Measurements from ENCODE around the gene FGD4. TPM values are rescaled to one million over a fixed set of nuclear protein-coding genes. Genes with fewer than 3 reads are reported as not detected.

FGD4 gene
- total RNA-seq, 2 donors from 2014 or later, result 24.3 to 49.3 TPM

DNA sequence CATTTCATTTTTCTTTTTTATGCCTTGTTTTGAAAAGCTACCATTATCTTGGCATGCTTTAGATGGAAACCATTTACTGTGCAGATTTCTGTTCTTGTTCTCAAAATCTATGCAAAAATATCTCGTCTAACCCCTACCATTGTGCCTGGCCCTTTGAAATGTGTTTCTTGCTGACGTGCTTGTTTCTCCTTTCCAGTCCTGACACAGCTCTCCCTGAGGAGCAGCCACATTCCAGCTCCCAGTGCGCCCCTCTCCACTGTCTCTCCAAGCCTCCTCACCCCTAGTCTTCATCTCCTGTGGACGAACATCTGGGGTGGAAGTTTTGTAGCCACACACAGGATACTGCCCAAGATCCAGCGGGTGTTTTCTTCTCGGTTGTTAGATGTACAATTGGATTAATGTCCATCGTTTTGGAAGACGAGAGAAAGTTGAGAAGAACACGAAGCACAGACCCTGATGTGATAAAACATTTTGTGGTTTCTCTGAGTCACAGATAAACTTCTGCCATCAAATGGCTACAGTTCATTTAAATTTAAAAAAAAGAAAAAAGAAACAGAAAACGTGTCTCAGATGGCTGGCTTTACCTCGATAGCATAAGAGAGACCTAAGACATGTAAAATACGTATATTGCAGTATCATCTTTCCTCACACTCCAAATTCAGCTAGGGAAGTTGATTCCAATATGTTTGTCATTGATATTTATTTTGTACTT is 21.9 kb upstream of the FGD4 start:
- no peak overlapping the region for H3K4me3 ChIP-seq
- H3K36me3 ChIP-seq, result no peaks in the 10 kb centered on the region
- intact Hi-C loops (cut with DNase I), result no loop called here
- no peak for DNase-seq (ENCODE audit: low spot score)
- TF ChIP-seq, protein P1, sequence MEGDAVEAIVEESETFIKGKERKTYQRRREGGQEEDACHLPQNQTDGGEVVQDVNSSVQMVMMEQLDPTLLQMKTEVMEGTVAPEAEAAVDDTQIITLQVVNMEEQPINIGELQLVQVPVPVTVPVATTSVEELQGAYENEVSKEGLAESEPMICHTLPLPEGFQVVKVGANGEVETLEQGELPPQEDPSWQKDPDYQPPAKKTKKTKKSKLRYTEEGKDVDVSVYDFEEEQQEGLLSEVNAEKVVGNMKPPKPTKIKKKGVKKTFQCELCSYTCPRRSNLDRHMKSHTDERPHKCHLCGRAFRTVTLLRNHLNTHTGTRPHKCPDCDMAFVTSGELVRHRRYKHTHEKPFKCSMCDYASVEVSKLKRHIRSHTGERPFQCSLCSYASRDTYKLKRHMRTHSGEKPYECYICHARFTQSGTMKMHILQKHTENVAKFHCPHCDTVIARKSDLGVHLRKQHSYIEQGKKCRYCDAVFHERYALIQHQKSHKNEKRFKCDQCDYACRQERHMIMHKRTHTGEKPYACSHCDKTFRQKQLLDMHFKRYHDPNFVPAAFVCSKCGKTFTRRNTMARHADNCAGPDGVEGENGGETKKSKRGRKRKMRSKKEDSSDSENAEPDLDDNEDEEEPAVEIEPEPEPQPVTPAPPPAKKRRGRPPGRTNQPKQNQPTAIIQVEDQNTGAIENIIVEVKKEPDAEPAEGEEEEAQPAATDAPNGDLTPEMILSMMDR (IDR thresholded peaks at IDR 0.05), result no peak
- TF ChIP-seq POLR2A (IDR thresholded peaks at IDR 0.05) (no peak), POLR2AphosphoS5 (IDR thresholded peaks at IDR 0.05) (no peak)
- H3K27me3 ChIP-seq (replicated peaks; ENCODE audit: insufficient read depth), result no peaks in the 10 kb centered on the region
- H3K9me3 ChIP-seq, result no peaks in the 10 kb centered on the region
- no peaks in the 10 kb centered on the region for H3K4me1 ChIP-seq (replicated peaks)
- H3K27ac ChIP-seq, result no peak overlapping the region
- 52% methylated on average over 12 of the region's 12 CpGs for WGBS

DNA sequence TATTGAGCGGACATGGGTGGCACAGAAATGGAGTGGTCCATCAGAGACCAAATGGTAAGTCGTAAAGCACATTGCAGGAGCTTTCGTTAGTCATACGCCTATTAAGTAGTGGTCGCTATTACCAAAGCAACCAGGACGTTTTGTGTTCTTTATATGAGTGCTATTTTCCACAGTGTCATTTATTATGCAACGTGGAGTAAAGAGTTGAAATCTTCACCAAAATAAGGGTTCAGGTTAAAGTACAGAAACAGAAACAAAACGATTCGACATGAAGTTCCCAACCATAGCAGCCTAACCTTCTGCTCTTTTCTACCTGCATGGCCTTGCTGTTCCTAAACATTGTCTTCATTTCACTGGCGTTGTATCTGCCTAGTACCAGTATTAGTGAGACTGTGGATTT is 20.1 kb upstream of the FGD4 start:
- Histone ChIP-seq H3K27ac (no peak overlapping the region), H3K36me3 (no peaks in the 10 kb centered on the region), H3K4me1 (replicated peaks) (no peaks in the 10 kb centered on the region), H3K27me3 (replicated peaks; ENCODE audit: insufficient read depth) (no peaks in the 10 kb centered on the region), H3K4me3 (no peak overlapping the region), H3K9me3 (no peaks in the 10 kb centered on the region)
- no peak for TF ChIP-seq POLR2A (IDR thresholded peaks at IDR 0.05)
- TF ChIP-seq POLR2AphosphoS5 (IDR thresholded peaks at IDR 0.05), result no peak
- TF ChIP-seq, protein P1 (IDR thresholded peaks at IDR 0.05), result no peak
- WGBS, result 85% methylated on average over 10 of the region's 10 CpGs
- no peak for DNase-seq (ENCODE audit: low spot score)
- intact Hi-C loops (cut with DNase I), result no loop called here

DNA sequence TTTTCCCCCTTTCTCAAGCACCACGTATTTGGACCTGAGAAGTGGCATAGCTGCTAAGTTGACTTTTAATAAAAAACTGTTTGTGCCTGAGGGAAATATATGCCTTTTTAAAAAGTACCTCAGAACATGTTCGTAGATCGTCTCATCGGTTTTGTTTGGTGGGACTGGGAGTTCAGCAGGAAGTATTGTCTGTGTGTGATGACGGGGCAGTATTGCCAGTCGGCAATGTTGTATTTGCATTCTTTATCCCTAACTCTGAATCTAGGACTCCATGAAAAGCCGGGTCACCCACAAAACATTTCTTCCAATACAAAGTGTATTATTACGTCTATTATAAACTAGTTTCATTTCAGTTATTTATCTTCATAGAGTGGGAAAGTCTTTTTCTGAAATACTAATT is 19.7 kb upstream of the FGD4 start:
- Histone ChIP-seq H3K9me3 (no peaks in the 10 kb centered on the region), H3K4me3 (no peak overlapping the region), H3K36me3 (no peaks in the 10 kb centered on the region), H3K27ac (no peak overlapping the region), H3K27me3 (replicated peaks; ENCODE audit: insufficient read depth) (no peaks in the 10 kb centered on the region), H3K4me1 (replicated peaks) (no peaks in the 10 kb centered on the region)
- no peak for DNase-seq (ENCODE audit: low spot score)
- 64% methylated on average over 8 of the region's 8 CpGs for WGBS
- TF ChIP-seq POLR2A (IDR thresholded peaks at IDR 0.05) (no peak), POLR2AphosphoS5 (IDR thresholded peaks at IDR 0.05) (no peak)
- TF ChIP-seq, protein P1 (IDR thresholded peaks at IDR 0.05), result no peak
- intact Hi-C loops (cut with DNase I), result no loop called here

DNA sequence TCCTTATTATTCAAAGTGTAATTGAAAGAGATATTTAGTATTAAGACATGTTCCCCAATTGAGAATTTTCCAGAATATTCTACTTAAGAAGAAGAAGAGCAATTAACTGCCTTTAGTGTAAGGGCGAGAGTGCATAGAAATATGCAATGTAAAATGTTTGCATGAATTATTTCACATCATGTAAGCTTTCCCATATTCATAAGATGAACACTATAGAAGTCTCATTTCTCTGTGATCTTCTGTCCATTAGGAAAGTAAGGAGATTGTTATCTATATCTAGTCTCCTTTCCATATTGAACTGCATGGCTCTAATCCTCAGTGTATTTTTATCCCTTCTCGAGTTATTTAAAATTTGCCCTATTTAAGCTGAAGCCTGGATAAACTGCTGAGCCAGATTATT is 17.1 kb upstream of the FGD4 start:
- WGBS, result 74% methylated on average over 2 of the region's 2 CpGs
- H3K4me1 ChIP-seq (replicated peaks), result no peaks in the 10 kb centered on the region
- H3K36me3 ChIP-seq, result no peaks in the 10 kb centered on the region
- intact Hi-C loops (cut with DNase I), result no loop called here
- TF ChIP-seq, protein P1 (IDR thresholded peaks at IDR 0.05), result no peak
- H3K9me3 ChIP-seq, result no peaks in the 10 kb centered on the region
- no peaks in the 10 kb centered on the region for H3K27me3 ChIP-seq (replicated peaks; ENCODE audit: insufficient read depth)
- H3K4me3 ChIP-seq, result no peak overlapping the region
- no peak overlapping the region for H3K27ac ChIP-seq
- no peak for DNase-seq (ENCODE audit: low spot score)

DNA sequence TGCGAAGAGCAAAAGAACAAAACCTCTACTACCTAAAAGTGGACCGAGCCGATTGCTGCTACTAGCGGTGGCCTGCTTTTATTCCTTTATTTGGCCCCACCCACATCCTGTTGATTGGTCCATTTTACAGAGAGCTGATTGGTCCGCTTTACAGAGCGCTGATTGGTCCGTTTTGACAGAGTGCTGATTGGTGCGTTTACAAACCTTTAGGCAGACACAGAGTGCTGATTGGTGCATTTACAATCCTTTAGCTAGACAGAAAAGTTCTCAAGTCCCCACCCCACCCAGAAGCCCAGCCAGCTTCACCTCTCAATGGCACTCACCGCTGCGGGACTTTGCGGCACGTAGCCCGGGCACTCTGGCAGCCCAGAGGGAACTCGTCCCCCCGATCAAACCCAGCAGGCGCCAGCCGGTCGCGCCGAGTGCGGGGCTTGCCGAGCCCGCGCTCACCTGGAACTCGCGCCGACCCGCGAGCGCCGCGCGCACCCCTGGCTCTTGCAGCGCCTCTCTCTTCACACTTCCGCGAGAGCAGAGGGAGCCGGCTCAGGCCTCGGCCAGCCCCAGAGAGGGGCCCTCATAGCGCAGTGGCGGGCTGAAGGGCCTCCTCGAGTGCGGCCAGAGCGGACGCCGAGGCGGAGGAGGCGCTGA is 8.7 kb upstream of the FGD4 start:
- Histone ChIP-seq H3K9me3 (no peaks in the 10 kb centered on the region), H3K27ac (no peak overlapping the region), H3K36me3 (no peaks in the 10 kb centered on the region), H3K27me3 (replicated peaks; ENCODE audit: insufficient read depth) (no peaks in the 10 kb centered on the region), H3K4me3 (peak overlapping the region; percentile 24 to 29), H3K4me1 (replicated peaks) (no peaks in the 10 kb centered on the region)
- DNase-seq (ENCODE audit: low spot score), result no peak
- WGBS, result 51% methylated on average over 47 of the region's 47 CpGs
- intact Hi-C loops (cut with DNase I), result no loop called here
- TF ChIP-seq, protein P1 (IDR thresholded peaks at IDR 0.05), result no peak
- TF ChIP-seq POLR2A (IDR thresholded peaks at IDR 0.05) (no peak), POLR2AphosphoS5 (IDR thresholded peaks at IDR 0.05) (no peak)

Data from prostate gland (tissue), 2 donors.